ENCODE results near the gene P2RX1. TPM values are rescaled to one million over a fixed set of nuclear protein-coding genes. Genes with fewer than 3 reads are reported as not detected.
A peak's percentile ranks its signal among the peaks of the same experiment; 100 is the strongest.

P2RX1 gene
- total RNA-seq, 6 experiments from 2014 or later, result 0.08 TPM; not detected in 5

- H3K27ac Mint-ChIP-seq, result no peak overlapping the region
- no peaks in the 10 kb centered on the region for H3K9me3 Mint-ChIP-seq
- no peak for TF ChIP-seq CTCF (IDR thresholded peaks at IDR 0.05)
- no peak for DNase-seq
- no peak overlapping the region for H3K4me3 Mint-ChIP-seq
- H3K4me1 Mint-ChIP-seq (ENCODE audit: low read depth), result no peaks in the 10 kb centered on the region
- no peaks in the 10 kb centered on the region for H3K36me3 Mint-ChIP-seq (ENCODE audit: low read depth)
- H3K27me3 Mint-ChIP-seq (ENCODE audit: insufficient read depth), result peaks cover 11% of the 10 kb centered on the region
Observed at GRCh38 chr17:3944485-3945388, 28.5 kb upstream of the P2RX1 start.

GRCh38 chr17:3943240-3943891 is 27.1 kb upstream of the P2RX1 start:
- H3K36me3 Mint-ChIP-seq (ENCODE audit: low read depth), result no peaks in the 10 kb centered on the region
- no peaks in the 10 kb centered on the region for H3K4me1 Mint-ChIP-seq (ENCODE audit: low read depth)
- H3K27ac Mint-ChIP-seq, result no peak overlapping the region
- DNase-seq, result no peak
- H3K4me3 Mint-ChIP-seq, result no peak overlapping the region
- no peaks in the 10 kb centered on the region for H3K9me3 Mint-ChIP-seq
- H3K27me3 Mint-ChIP-seq (ENCODE audit: insufficient read depth), result peaks cover 11% of the 10 kb centered on the region
- no peak for TF ChIP-seq CTCF (IDR thresholded peaks at IDR 0.05)

GRCh38 chr17:3940965-3941698 is 24.9 kb upstream of the P2RX1 start:
- Mint-ChIP-seq H3K27me3 (ENCODE audit: insufficient read depth) (peaks cover 17% of the 10 kb centered on the region), H3K4me1 (ENCODE audit: low read depth) (peaks cover under 1% of the 10 kb centered on the region; the same call in 1 of the 2 replicates), H3K4me3 (no peak overlapping the region), H3K27ac (no peak overlapping the region), H3K9me3 (no peaks in the 10 kb centered on the region), H3K36me3 (ENCODE audit: low read depth) (no peaks in the 10 kb centered on the region)
- no peak for DNase-seq
- no peak for TF ChIP-seq CTCF (IDR thresholded peaks at IDR 0.05)

GRCh38 chr17:3937359-3937758 is 21.1 kb upstream of the P2RX1 start:
- Mint-ChIP-seq H3K36me3 (ENCODE audit: low read depth) (no peaks in the 10 kb centered on the region), H3K4me1 (ENCODE audit: low read depth) (peaks cover 6% of the 10 kb centered on the region), H3K27me3 (ENCODE audit: insufficient read depth) (peaks cover 6% of the 10 kb centered on the region), H3K9me3 (no peaks in the 10 kb centered on the region), H3K27ac (no peak overlapping the region), H3K4me3 (no peak overlapping the region)
- DNase-seq, result no peak
- TF ChIP-seq CTCF (IDR thresholded peaks at IDR 0.05), result no peak

- no peak overlapping the region for H3K27ac Mint-ChIP-seq
- no peak for TF ChIP-seq CTCF (IDR thresholded peaks at IDR 0.05)
- peak; percentile 21 for DNase-seq
- no peak overlapping the region for H3K4me3 Mint-ChIP-seq
- no peaks in the 10 kb centered on the region for H3K9me3 Mint-ChIP-seq
- H3K27me3 Mint-ChIP-seq (ENCODE audit: insufficient read depth), result peaks cover 6% of the 10 kb centered on the region
- peaks cover 6% of the 10 kb centered on the region for H3K4me1 Mint-ChIP-seq (ENCODE audit: low read depth)
- H3K36me3 Mint-ChIP-seq (ENCODE audit: low read depth), result no peaks in the 10 kb centered on the region
Observed at GRCh38 chr17:3935825-3936355, 19.6 kb upstream of the P2RX1 start.
